GM23338 (cell line): ENCODE data around the gene CES5A. TPM values are rescaled to one million over a fixed set of nuclear protein-coding genes. Genes with fewer than 3 reads are reported as not detected.
"Not testable (repeated sequence)": the region's sequence is repeated elsewhere in the genome, so short reads cannot be mapped to it uniquely, and the experiment has no call there.

Source experiments
- ATAC-seq: fragments of 200-7000 bp; cut with Tn5 transposase; 3 replicates; pipeline ENCODE4 v1.9.1; 2020
- DNase-seq: peaks from one replicate; pipeline ENCODE4 v3.0.0-alpha.2; 2015; ENCODE audit warnings: low spot score
- H2AFZ ChIP-seq: fragments of 200-600 bp; sonication (generic); 2 replicates; pipeline ENCODE4 v1.8.0; 2016; ENCODE audit warnings: antibody characterized with exemption, mild to moderate bottlenecking, moderate library complexity
- H3F3A ChIP-seq: fragments of 200-600 bp; sonication (generic); replicated peaks from 2 replicates; pipeline ENCODE4 v1.8.0; 2017; ENCODE audit warnings: antibody characterized with exemption, mixed run types, low read depth
- H3K27ac ChIP-seq: fragments of 200-600 bp; sonication (generic); 2 replicates; pipeline ENCODE4 v1.6.1; 2016; ENCODE audit warnings: low read depth
- H3K27me3 ChIP-seq: fragments of 200-600 bp; sonication (generic); 2 replicates; pipeline ENCODE4 v1.8.0; 2016; ENCODE audit warnings: mild to moderate bottlenecking, mixed run types, moderate library complexity; ENCODE audit not compliant: insufficient read depth
- H3K36me3 ChIP-seq: fragments of 200-600 bp; sonication (generic); 2 replicates; pipeline ENCODE4 v1.8.0; 2016; ENCODE audit warnings: mild to moderate bottlenecking; ENCODE audit not compliant: insufficient read depth
- H3K4me1 ChIP-seq: fragments of 200-600 bp; sonication (generic); 2 replicates; pipeline ENCODE4 v1.8.0; 2016; ENCODE audit warnings: mild to moderate bottlenecking, moderate library complexity; ENCODE audit not compliant: insufficient read depth
- H3K4me2 ChIP-seq: fragments of 200-600 bp; sonication (generic); 2 replicates; pipeline ENCODE4 v1.7.1; 2017; ENCODE audit warnings: mixed run types
- H3K4me3 ChIP-seq: fragments of 200-600 bp; sonication (generic); 2 replicates; pipeline ENCODE4 v1.6.1; 2016; ENCODE audit warnings: mixed run types
- H3K79me2 ChIP-seq: fragments of 200-600 bp; sonication (generic); replicated peaks from 2 replicates; pipeline ENCODE4 v1.8.0; 2017; ENCODE audit warnings: mild to moderate bottlenecking; ENCODE audit not compliant: insufficient read depth
- H3K9me2 ChIP-seq: fragments of 200-600 bp; sonication (generic); 2 replicates; pipeline ENCODE4 v1.8.0; 2017; ENCODE audit not compliant: insufficient read depth
- H4K20me1 ChIP-seq: fragments of 200-600 bp; sonication (generic); replicated peaks from 2 replicates; pipeline ENCODE4 v1.8.0; 2017; ENCODE audit warnings: mild to moderate bottlenecking; ENCODE audit not compliant: insufficient read depth
- H3K27ac Mint-ChIP-seq: 2 replicates; pipeline ENCODE4 v1.8.0; 2020; ENCODE audit warnings: inconsistent platforms, mild to moderate bottlenecking, moderate library complexity, mixed read lengths
- H3K27me3 Mint-ChIP-seq: 3 replicates; pipeline ENCODE4 v1.8.0; 2022; ENCODE audit warnings: low read depth, mild to moderate bottlenecking, moderate library complexity, mixed read lengths, inconsistent platforms; ENCODE audit not compliant: insufficient read depth, poor library complexity
- H3K36me3 Mint-ChIP-seq: 3 replicates; pipeline ENCODE4 v1.8.0; 2021; ENCODE audit warnings: low read depth, mild to moderate bottlenecking, inconsistent platforms, moderate library complexity, mixed read lengths
- H3K4me1 Mint-ChIP-seq: 3 replicates; pipeline ENCODE4 v1.8.0; 2020; ENCODE audit warnings: mild to moderate bottlenecking, inconsistent platforms, mixed read lengths
- H3K4me3 Mint-ChIP-seq: 3 replicates; pipeline ENCODE4 v1.8.0; 2021; ENCODE audit warnings: moderate library complexity, mild to moderate bottlenecking, inconsistent platforms, mixed read lengths
- H3K9me3 Mint-ChIP-seq: 3 replicates; pipeline ENCODE4 v1.8.0; 2020; ENCODE audit warnings: moderate library complexity, mild to moderate bottlenecking, inconsistent platforms, mixed read lengths
- EZH2phosphoT487 ChIP-seq: fragments of 200-600 bp; sonication (generic); IDR thresholded peaks from one replicate; pipeline ENCODE4 v1.8.1; 2018; ENCODE audit warnings: antibody characterized with exemption; ENCODE audit not compliant: unreplicated experiment
- NANOG ChIP-seq: IDR thresholded peaks from 2 replicates; pipeline ENCODE4 v1.6.1; 2016; ENCODE audit warnings: antibody characterized with exemption, borderline replicate concordance
- POLR2AphosphoS5 ChIP-seq: IDR thresholded peaks from 2 replicates; pipeline ENCODE4 v1.6.1; 2016; ENCODE audit warnings: antibody characterized with exemption, low read depth
- ZNF331 ChIP-seq: fragments of 250-450 bp; sonication (Bioruptor Pico); IDR thresholded peaks from 2 replicates; pipeline ENCODE4 v1.5.0; 2020; ENCODE audit warnings: low read depth, mild to moderate bottlenecking, moderate library complexity
- polyA plus RNA-seq: library from polyadenylated mRNA; unstranded; fragments of >200 nt; fragmentation: Nextera tagmentation; extraction: Ambion mirVana; gene quantifications from 2 replicates; pipeline ENCODE4 v1.2.1, GENCODE V29; 2016
- total RNA-seq: library from RNA; depleted of rRNA; stranded (reverse); fragments of >200 nt; shearing (Covaris generic); gene quantifications from 2 replicates; pipeline ENCODE4 v1.2.3, GENCODE V29; 2014
- TF ChIP-seq, protein P1 (sequence below), 2 experiments: fragments of 200-600 bp in 1 of 2; sonication (generic) in 1 of 2; conservative IDR thresholded peaks; 2 replicates each; pipeline versions ENCODE4 v1.5.1 to v1.6.1; 2016 to 2017; ENCODE audit warnings: antibody characterized with exemption in 2 of 2, low read depth in 2 of 2, mild to moderate bottlenecking in 2 of 2, moderate library complexity in 1 of 2
- TF ChIP-seq, protein P2 (sequence below): IDR thresholded peaks from 2 replicates; pipeline ENCODE4 v1.6.1; 2016; ENCODE audit warnings: antibody characterized with exemption

CES5A gene
- total and polyA plus RNA-seq, 2 experiments from 2014 or later: not detected

DNA sequence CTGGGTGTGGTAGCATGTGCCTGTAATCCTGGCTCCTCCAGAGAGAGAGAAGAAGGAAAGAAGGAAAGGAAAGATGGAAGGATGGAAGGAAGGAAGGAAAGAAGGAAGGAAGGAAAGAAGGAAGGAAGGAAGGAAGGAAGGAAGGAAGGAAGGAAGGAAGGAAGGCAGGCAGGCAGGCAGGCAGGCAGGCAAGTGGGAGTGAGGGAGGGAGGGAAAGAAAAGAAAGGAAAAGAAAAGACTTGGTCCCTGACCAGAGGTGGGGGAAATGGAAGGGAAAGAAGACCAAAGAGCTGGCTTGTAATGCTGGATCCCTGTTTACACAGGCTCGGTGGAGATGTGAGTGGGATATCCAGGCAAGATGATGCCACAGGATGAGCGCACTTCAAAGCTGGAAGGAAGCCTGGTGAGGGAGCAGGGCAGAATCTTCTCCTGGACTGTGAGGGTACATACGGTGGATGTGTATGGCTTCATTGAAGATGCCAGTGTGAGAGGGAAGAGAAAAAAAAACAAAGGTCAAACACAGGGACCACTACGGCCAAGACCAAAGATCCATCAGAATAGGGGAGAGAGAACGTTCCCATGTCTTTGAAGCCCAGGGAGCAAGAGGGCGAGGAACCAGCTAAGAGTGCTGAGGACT is 44.4 kb downstream of the CES5A start:
- Histone ChIP-seq H3K4me2 (no peak overlapping the region), H3K9me2 (no peaks in the 10 kb centered on the region), H4K20me1 (no peaks in the 10 kb centered on the region), H3K79me2 (no peaks in the 10 kb centered on the region), H3K27ac (no peak overlapping the region), H3K4me1 (no peaks in the 10 kb centered on the region), H3K27me3 (no peaks in the 10 kb centered on the region), H3K4me3 (no peak overlapping the region), H3K36me3 (no peaks in the 10 kb centered on the region), H3F3A (no peaks in the 10 kb centered on the region), H2AFZ (no peak overlapping the region)
- Mint-ChIP-seq H3K4me3 (no peak overlapping the region), H3K9me3 (no peaks in the 10 kb centered on the region; the same call in 2 of the 3 replicates), H3K4me1 (0 out of 3 replicates have a peak, but pooled peaks cover 7% of the 10 kb centered on the region), H3K27me3 (peaks cover 2% of the 10 kb centered on the region), H3K36me3 (no peaks in the 10 kb centered on the region), H3K27ac (no peak overlapping the region)
- TF ChIP-seq ZNF331 (CRISPR knock-in tag): no peak
- TF ChIP-seq NANOG: no peak
- TF ChIP-seq POLR2AphosphoS5: no peak
- no peak for ATAC-seq
- DNase-seq: no peak

DNA sequence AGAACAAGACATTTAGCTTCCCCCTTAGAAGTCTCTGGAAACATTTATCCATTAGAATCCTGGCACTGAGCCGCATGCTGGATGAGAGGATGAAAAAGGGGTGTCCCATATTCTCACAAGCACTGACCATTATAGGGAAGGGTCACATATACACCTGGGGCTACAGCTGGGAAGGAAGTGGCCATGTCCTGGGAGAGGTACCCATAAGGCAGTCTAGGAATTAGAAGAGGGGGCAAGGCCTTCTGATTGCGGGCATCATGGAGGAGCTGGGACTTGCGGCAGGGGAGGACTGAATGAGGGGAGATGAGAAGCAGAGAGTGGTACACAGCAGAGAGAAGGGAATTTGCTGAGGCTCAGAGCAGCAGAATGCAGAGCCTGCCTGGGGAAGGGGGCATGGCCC is 45.9 kb downstream of the CES5A start:
- not testable (repeated sequence) for H3K27me3 Mint-ChIP-seq, H3K36me3 Mint-ChIP-seq, H3K79me2 ChIP-seq, H3K4me1 ChIP-seq, H3F3A ChIP-seq, H2AFZ ChIP-seq, H3K4me3 ChIP-seq, H3K4me3 Mint-ChIP-seq, H3K4me2 ChIP-seq, H3K27ac ChIP-seq, H3K9me3 Mint-ChIP-seq, H4K20me1 ChIP-seq, H3K27ac Mint-ChIP-seq, H3K27me3 ChIP-seq, H3K4me1 Mint-ChIP-seq, DNase-seq, H3K9me2 ChIP-seq, H3K36me3 ChIP-seq, ATAC-seq

DNA sequence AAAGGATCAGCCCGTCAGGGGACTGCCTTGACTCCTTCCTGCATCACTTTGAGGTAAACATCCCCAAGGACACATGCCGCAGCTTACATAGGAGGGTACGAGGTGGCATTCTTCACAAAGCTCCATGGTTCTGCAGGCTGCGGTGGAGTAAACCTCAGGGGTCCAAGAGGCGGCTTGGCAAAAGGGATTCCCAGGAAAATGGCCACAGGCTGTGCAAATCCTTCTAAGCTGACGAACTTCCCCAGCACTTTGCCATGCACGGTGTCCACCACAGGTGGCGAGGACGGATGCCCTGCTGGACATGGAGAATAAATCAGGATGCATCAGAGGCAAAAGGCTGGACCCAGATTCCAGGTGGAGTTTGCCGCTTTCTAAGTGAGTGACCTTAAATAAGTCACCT is 46.5 kb downstream of the CES5A start:
- H2AFZ ChIP-seq: no peak overlapping the region
- no peak overlapping the region for H3K4me3 ChIP-seq
- no peaks in the 10 kb centered on the region for H4K20me1 ChIP-seq
- no peaks in the 10 kb centered on the region for H3K36me3 ChIP-seq
- H3K9me2 ChIP-seq: no peaks in the 10 kb centered on the region
- TF ChIP-seq ZNF331 (CRISPR knock-in tag): no peak
- TF ChIP-seq EZH2phosphoT487: no peak
- H3K27ac ChIP-seq: no peak overlapping the region
- H3F3A ChIP-seq: no peaks in the 10 kb centered on the region
- H3K27me3 Mint-ChIP-seq: peaks cover 2% of the 10 kb centered on the region
- H3K4me1 ChIP-seq: no peaks in the 10 kb centered on the region
- ATAC-seq: no peak
- H3K36me3 Mint-ChIP-seq: no peaks in the 10 kb centered on the region
- no peak overlapping the region for H3K4me2 ChIP-seq
- peaks cover 7% of the 10 kb centered on the region; the same call in 1 of the 3 replicates for H3K4me1 Mint-ChIP-seq
- H3K27me3 ChIP-seq: no peaks in the 10 kb centered on the region
- no peak for DNase-seq
- no peaks in the 10 kb centered on the region for H3K79me2 ChIP-seq
- H3K9me3 Mint-ChIP-seq: no peaks in the 10 kb centered on the region; the same call in 2 of the 3 replicates
- H3K27ac Mint-ChIP-seq: no peak overlapping the region
- no peak overlapping the region for H3K4me3 Mint-ChIP-seq

DNA sequence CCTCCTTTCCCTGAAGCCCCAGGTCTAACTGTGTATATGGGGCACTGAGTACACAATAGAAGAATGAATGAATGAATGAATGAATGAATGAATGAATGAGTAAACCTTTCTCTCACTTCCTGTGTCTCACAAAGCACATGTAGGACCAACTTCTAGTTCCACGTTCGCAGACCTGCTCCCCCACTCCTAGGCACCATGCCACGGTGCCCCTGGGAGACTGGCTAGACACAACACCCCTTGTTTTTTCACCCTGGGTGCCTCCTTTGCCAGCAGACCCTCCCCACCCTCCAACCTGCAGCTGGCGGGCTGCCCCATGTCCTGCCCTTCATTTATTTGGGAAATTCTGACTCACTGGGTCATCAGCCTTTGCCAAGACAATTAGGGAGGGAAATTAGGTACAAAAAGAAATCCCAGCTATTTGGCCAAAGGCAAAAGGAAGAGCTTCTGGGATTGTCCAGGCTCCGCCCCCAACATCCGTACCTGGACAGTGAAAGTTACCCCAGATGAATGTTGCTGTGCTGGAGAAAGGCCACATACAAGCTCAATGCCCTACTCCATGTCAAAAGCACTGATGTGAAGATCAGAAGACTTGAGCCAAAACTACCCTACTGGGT is 50.0 kb downstream of the CES5A start:
- Histone ChIP-seq H3K4me3 (no peak overlapping the region), H3K9me2 (no peaks in the 10 kb centered on the region), H3K36me3 (no peaks in the 10 kb centered on the region), H3K27me3 (no peaks in the 10 kb centered on the region), H3K79me2 (no peaks in the 10 kb centered on the region), H2AFZ (no peak overlapping the region), H3F3A (no peaks in the 10 kb centered on the region), H3K4me1 (no peaks in the 10 kb centered on the region), H3K27ac (no peak overlapping the region), H3K4me2 (no peak overlapping the region), H4K20me1 (no peaks in the 10 kb centered on the region)
- ATAC-seq (no peak), DNase-seq (no peak)
- Mint-ChIP-seq H3K36me3 (no peaks in the 10 kb centered on the region), H3K4me3 (no peak overlapping the region), H3K27me3 (no peaks in the 10 kb centered on the region), H3K9me3 (no peaks in the 10 kb centered on the region), H3K27ac (no peak overlapping the region), H3K4me1 (no peaks in the 10 kb centered on the region; the same call in 2 of the 3 replicates)
- no peak for TF ChIP-seq POLR2AphosphoS5
- TF ChIP-seq, protein P1, sequence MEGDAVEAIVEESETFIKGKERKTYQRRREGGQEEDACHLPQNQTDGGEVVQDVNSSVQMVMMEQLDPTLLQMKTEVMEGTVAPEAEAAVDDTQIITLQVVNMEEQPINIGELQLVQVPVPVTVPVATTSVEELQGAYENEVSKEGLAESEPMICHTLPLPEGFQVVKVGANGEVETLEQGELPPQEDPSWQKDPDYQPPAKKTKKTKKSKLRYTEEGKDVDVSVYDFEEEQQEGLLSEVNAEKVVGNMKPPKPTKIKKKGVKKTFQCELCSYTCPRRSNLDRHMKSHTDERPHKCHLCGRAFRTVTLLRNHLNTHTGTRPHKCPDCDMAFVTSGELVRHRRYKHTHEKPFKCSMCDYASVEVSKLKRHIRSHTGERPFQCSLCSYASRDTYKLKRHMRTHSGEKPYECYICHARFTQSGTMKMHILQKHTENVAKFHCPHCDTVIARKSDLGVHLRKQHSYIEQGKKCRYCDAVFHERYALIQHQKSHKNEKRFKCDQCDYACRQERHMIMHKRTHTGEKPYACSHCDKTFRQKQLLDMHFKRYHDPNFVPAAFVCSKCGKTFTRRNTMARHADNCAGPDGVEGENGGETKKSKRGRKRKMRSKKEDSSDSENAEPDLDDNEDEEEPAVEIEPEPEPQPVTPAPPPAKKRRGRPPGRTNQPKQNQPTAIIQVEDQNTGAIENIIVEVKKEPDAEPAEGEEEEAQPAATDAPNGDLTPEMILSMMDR (conservative IDR thresholded peaks at IDR 0.05; ENCODE audit: low read depth in 2 of 2): no peak
- TF ChIP-seq, protein P2, sequence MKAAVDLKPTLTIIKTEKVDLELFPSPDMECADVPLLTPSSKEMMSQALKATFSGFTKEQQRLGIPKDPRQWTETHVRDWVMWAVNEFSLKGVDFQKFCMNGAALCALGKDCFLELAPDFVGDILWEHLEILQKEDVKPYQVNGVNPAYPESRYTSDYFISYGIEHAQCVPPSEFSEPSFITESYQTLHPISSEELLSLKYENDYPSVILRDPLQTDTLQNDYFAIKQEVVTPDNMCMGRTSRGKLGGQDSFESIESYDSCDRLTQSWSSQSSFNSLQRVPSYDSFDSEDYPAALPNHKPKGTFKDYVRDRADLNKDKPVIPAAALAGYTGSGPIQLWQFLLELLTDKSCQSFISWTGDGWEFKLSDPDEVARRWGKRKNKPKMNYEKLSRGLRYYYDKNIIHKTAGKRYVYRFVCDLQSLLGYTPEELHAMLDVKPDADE: no peak
